HG02870 (cell line): Measurements from ENCODE around the gene IL19.
"Not testable (repeated sequence)": the region's sequence is repeated elsewhere in the genome, so short reads cannot be mapped to it uniquely, and the experiment has no call there.

Source experiments
- ATAC-seq: cut with Tn5 transposase; IDR thresholded peaks from one replicate; pipeline ENCODE4 v1.9.1; 2021; ENCODE audit warnings: mild to moderate bottlenecking, moderate library complexity; ENCODE audit not compliant: unreplicated experiment

Gene IL19

GRCh38 chr1:206772243-206772937 is 1.8 kb downstream of the IL19 start, which contains the start of gene IL10:
IL10 (minus strand) TSS chr1:206772494; CDS start chr1:206772435, 59 bp downstream.
- ATAC-seq, result no peak

GRCh38 chr1:206774093-206774492 is 3.5 kb downstream of the IL19 start:
- ATAC-seq, result no peak

- ATAC-seq, result no peak
These were observed 5.7 kb downstream of the IL19 start for GRCh38 chr1:206776229-206776628.

GRCh38 chr1:206778031-206778430 is 7.5 kb downstream of the IL19 start:
- ATAC-seq, result no peak

GRCh38 chr1:206778911-206779310 is 8.3 kb downstream of the IL19 start:
- not testable (repeated sequence) for ATAC-seq

GRCh38 chr1:206779638-206780037 is 9.1 kb downstream of the IL19 start:
- ATAC-seq, result no peak

GRCh38 chr1:206782448-206782847 is 11.9 kb downstream of the IL19 start:
- ATAC-seq, result peak; percentile 32

GRCh38 chr1:206783506-206783905 is 12.9 kb downstream of the IL19 start:
- ATAC-seq, result no peak

GRCh38 chr1:206784471-206784903 is 13.9 kb downstream of the IL19 start:
- ATAC-seq, result peak; percentile 47

GRCh38 chr1:206785182-206785765 is 14.7 kb downstream of the IL19 start:
- no peak for ATAC-seq

- ATAC-seq, result peak; percentile 30
These were observed 15.8 kb downstream of the IL19 start for GRCh38 chr1:206786212-206786886.

- ATAC-seq, result no peak
These were observed 17.3 kb downstream of the IL19 start for GRCh38 chr1:206787891-206788290.

GRCh38 chr1:206788487-206789050 is 18.0 kb downstream of the IL19 start:
- ATAC-seq, result no peak

- ATAC-seq, result no peak
These were observed 20.1 kb downstream of the IL19 start for GRCh38 chr1:206790502-206791250.

GRCh38 chr1:206792939-206793607 is 22.5 kb downstream of the IL19 start:
- peak; percentile 53 for ATAC-seq

GRCh38 chr1:206793620-206794019 is 23.0 kb downstream of the IL19 start:
- no peak for ATAC-seq

GRCh38 chr1:206794294-206794908 is 23.8 kb downstream of the IL19 start:
- no peak for ATAC-seq

- no peak for ATAC-seq
These were observed 25.5 kb downstream of the IL19 start for GRCh38 chr1:206796116-206796515.

GRCh38 chr1:206796981-206797402 is 26.4 kb downstream of the IL19 start:
- ATAC-seq, result no peak
